Measurements from ENCODE around the gene ZC3H14. TPM values are rescaled to one million over a fixed set of nuclear protein-coding genes. Genes with fewer than 3 reads are reported as not detected.

Gene ZC3H14
- total RNA-seq, 3 donors from 2014 or later = 44.1 to 51.2 (median 46.7) TPM

DNA sequence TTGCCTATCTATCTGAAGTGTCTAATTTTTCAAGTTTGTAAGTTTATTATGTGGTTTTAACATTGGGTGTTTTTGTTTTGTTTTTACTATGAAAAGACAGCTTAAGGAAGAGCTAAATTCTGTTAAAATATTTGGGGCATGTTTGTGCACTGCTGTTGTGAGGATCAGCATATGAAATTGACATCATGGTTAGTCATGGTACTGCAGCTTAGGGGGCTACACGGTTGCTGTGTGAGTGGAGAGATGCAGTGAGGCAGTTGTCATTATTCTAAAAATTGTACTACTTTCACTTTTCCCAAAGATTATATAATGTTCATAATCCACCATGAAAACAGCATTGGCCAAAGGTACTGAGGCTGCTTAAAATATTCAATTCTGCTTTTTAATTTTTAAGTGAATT is 49.0 kb downstream of the ZC3H14 start:
- ATAC-seq (no peak), DNase-seq (no peak)
- no peak overlapping the region for H3K4me3 Mint-ChIP-seq
- H3K27me3 Mint-ChIP-seq (ENCODE audit: low read depth) = no peaks in the 10 kb centered on the region
- H3K36me3 Mint-ChIP-seq (ENCODE audit: insufficient read depth) = peaks cover 46% of the 10 kb centered on the region
- H3K4me1 Mint-ChIP-seq (ENCODE audit: low read depth) = peaks cover 12% of the 10 kb centered on the region
- no peaks in the 10 kb centered on the region for H3K9me3 Mint-ChIP-seq

DNA sequence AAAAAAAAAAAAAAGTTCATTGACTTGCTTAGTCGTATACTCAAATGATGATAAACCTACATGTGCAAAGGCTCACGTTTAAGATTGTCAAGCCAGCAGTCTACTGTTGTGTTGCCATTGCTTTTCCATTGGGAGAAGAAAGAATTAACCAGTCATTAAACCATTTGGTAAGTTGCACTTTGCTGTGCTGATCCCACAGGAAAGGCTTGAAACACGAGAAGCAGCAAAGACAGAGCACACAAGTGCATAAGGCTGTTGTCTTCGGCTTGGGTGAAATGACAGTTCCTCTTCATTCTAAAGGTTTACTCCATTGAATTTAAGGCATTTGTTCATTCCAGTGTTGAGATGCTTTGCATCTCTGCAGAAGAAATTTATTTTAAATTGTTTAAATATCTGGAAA is 50.1 kb downstream of the ZC3H14 start:
- Mint-ChIP-seq H3K4me1 (ENCODE audit: low read depth) (peaks cover 12% of the 10 kb centered on the region), H3K4me3 (no peak overlapping the region), H3K36me3 (ENCODE audit: insufficient read depth) (peaks cover 40% of the 10 kb centered on the region), H3K27me3 (ENCODE audit: low read depth) (no peaks in the 10 kb centered on the region), H3K9me3 (no peaks in the 10 kb centered on the region)
- ATAC-seq = no peak
- DNase-seq = no peak

DNA sequence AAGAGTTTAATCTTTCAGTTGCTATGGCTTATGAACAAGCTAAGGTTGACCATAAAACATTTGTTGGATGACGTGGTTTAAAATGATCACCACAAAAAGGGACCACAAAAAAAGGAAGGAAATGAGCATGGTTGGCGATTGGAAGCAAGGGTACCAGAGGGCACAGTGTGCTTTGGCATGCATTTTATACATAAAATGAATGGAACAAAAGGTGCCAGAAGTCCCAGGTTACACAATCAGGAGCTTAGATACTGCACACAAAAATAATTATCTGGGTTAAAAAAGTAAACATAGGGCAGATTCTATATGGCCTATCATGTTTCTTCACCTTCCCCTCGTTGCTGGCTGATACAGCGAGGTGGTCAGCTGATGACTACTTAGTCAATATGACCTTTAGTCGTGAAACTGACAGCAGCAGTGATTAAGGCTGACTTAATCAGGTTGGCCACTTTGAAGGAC is 50.7 kb downstream of the ZC3H14 start:
- Mint-ChIP-seq H3K9me3 (no peaks in the 10 kb centered on the region), H3K4me3 (no peak overlapping the region), H3K27me3 (ENCODE audit: low read depth) (no peaks in the 10 kb centered on the region), H3K36me3 (ENCODE audit: insufficient read depth) (peaks cover 38% of the 10 kb centered on the region), H3K4me1 (ENCODE audit: low read depth) (peaks cover 12% of the 10 kb centered on the region)
- no peak for ATAC-seq
- DNase-seq = no peak

DNA sequence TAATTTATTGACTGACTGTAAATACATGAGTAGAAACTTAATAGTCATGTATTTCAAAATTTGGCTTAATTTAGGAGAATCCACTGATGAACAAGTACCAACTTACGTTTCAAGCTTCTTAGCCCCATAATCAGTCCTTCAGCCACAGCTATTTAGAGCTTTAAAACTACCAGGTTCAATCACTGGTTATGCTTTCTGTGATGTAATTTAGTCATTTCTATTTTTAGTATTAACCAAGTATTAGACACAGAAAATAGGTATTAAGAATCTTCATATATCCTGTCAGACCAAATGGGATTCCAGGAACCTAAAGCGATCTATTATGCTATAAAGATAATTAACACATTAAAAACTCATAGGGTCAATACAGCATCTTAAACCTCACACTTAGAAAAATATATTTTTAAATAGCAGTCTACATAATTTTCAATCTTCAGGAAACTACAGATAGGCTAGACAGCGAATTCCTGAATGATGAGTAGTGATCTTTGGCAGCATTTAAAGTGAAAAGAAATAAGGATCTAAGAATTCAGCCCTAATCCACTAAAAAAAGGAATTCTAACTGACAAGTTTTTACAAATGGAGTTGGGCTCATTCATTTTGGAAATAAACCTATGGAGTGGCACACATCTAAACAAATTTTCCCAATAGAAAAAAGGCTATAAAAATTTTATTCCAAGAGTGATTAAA is 51.5 kb downstream of the ZC3H14 start:
- no peak for ATAC-seq
- peaks cover 33% of the 10 kb centered on the region for H3K36me3 Mint-ChIP-seq (ENCODE audit: insufficient read depth)

DNA sequence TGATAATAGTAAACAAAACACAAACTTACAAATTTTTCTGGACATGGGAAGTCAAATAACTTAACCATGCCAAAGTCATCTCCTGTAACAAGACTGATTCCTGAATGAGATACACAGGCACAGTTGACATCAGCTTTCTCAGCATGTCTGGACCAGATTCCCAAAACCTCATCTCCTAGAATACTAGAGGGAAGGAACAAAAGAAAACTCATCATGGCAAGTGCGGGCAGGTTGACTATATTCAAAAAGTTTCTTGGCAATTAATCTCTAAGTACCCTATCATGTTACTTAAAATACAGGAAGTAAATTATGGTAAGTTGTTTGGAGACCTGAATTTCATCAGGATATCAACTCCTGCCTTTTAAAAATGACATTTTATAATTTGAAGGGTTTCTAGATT is 53.9 kb downstream of the ZC3H14 start:
- no peaks in the 10 kb centered on the region for H3K9me3 Mint-ChIP-seq
- DNase-seq (no peak), ATAC-seq (no peak)
- peaks cover 10% of the 10 kb centered on the region for H3K4me1 Mint-ChIP-seq (ENCODE audit: low read depth)
- H3K27me3 Mint-ChIP-seq (ENCODE audit: low read depth) = no peaks in the 10 kb centered on the region
- no peak overlapping the region for H3K4me3 Mint-ChIP-seq
- H3K36me3 Mint-ChIP-seq (ENCODE audit: insufficient read depth) = peaks cover 24% of the 10 kb centered on the region

More for the DNA sequence above, 51.5 kb downstream of the ZC3H14 start:
- Mint-ChIP-seq H3K9me3 (no peaks in the 10 kb centered on the region), H3K4me1 (ENCODE audit: low read depth) (peaks cover 12% of the 10 kb centered on the region), H3K27me3 (ENCODE audit: low read depth) (no peaks in the 10 kb centered on the region), H3K4me3 (no peak overlapping the region)
- DNase-seq = no peak

DNA sequence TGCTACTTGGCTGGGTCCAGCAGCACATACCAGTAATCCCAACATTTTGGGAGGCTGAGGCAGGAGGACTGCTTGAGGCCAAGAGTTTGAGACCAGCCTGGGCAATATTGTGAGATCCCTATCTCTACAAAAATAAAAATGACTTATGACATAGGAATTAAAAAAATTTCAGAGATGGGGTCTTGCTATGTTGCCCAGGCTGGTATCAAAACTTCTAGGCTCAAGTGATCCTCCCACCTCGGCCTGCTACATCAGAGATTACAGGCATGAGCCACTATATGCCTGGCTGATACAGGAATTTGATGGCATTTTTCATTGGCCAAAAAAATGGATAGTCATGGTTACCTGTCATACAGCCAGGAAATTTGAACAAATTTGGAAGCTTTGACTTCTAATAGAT is 54.6 kb downstream of the ZC3H14 start:
- H3K4me3 Mint-ChIP-seq = no peak overlapping the region
- peaks cover 23% of the 10 kb centered on the region for H3K36me3 Mint-ChIP-seq (ENCODE audit: insufficient read depth)
- ATAC-seq (no peak), DNase-seq (no peak)
- no peaks in the 10 kb centered on the region for H3K9me3 Mint-ChIP-seq
- peaks cover 8% of the 10 kb centered on the region for H3K4me1 Mint-ChIP-seq (ENCODE audit: low read depth)
- no peaks in the 10 kb centered on the region for H3K27me3 Mint-ChIP-seq (ENCODE audit: low read depth)

DNA sequence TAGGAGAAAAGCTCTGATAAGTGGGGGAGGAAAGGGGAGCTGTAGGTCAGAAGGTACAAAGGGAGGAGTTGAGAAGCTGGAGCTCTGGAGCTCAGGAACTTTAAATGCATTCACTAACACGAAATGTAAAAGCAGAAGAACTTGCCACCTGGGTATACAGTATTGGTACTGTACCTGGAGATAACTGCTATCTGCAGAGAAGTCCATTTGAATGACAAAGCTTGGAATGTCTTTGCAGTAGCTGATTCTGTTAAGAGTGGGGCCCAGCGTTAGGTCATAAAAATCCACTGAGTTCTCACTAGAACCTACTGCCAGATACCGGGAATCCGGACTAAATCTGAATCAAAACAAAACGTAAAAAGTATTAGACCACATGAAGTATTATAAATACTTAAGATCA is 55.6 kb downstream of the ZC3H14 start:
- ATAC-seq (no peak), DNase-seq (no peak)
- peaks cover 3% of the 10 kb centered on the region for H3K4me1 Mint-ChIP-seq (ENCODE audit: low read depth)
- no peak overlapping the region for H3K4me3 Mint-ChIP-seq
- H3K9me3 Mint-ChIP-seq = no peaks in the 10 kb centered on the region
- peaks cover 20% of the 10 kb centered on the region for H3K36me3 Mint-ChIP-seq (ENCODE audit: insufficient read depth)
- no peaks in the 10 kb centered on the region for H3K27me3 Mint-ChIP-seq (ENCODE audit: low read depth)

DNA sequence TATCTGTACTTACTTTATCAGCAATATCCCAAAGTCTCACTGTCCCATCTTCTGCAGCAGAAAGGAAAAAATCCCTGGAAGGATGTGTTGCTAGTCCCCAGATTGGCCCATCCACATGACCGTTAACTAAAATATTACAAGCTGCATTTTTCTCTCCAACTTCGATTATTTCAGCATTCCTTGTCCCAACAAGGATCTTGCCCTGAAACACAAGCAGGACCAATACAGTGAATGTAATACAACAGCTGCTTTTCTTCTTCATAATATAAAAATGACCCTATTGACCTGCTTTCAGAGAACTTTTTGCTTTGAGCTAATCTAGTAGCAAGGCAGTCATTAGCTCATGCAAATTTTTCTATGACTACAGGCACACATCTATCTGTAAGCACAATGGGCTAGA is 58.3 kb downstream of the ZC3H14 start:
- Mint-ChIP-seq H3K4me1 (ENCODE audit: low read depth) (no peaks in the 10 kb centered on the region), H3K27me3 (ENCODE audit: low read depth) (no peaks in the 10 kb centered on the region), H3K4me3 (no peak overlapping the region), H3K36me3 (ENCODE audit: insufficient read depth) (peaks cover 14% of the 10 kb centered on the region), H3K9me3 (no peaks in the 10 kb centered on the region)
- DNase-seq (no peak), ATAC-seq (no peak)

DNA sequence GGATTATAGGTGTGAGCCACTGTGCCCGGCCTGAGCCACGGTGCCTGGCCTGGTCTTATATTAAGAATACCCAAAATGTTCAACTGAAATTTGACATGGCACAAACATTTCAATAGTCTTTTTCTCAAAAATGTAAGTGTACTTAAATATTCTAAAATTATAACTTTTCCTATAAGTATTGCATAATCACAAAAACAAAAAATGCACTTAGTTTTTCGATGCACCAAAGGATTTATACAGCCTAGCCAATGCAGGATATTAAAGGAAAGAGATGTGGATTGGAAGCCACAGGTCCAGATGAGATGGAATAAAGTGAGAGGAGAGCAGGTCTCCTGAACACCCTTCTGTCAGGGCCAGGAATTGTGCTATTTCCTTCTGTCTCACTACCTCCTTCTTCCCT is 62.8 kb downstream of the ZC3H14 start:
- Mint-ChIP-seq H3K4me3 (no peak overlapping the region), H3K36me3 (ENCODE audit: insufficient read depth) (peaks cover 8% of the 10 kb centered on the region), H3K9me3 (no peaks in the 10 kb centered on the region), H3K4me1 (ENCODE audit: low read depth) (no peaks in the 10 kb centered on the region), H3K27me3 (ENCODE audit: low read depth) (no peaks in the 10 kb centered on the region)
- ATAC-seq (no peak), DNase-seq (no peak)

DNA sequence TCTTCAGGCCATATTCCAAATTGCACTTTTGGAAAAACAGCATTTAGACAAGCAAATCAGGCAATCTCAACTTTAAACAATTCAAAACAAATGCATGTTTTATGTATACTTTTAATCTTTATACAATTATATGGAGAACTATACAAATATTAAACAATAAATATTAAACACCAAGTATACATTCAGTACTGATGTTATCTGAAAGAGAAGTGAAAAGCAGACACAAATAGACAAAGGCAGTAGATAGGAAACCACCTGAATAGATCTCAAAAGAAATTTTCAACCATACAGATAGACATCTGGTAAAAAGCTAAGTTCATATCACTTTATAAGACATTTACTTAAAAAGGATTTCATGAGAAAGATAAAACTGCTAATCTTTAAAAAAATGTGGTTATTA is 65.2 kb downstream of the ZC3H14 start:
- H3K4me3 Mint-ChIP-seq = no peak overlapping the region
- no peaks in the 10 kb centered on the region for H3K9me3 Mint-ChIP-seq
- ATAC-seq (no peak), DNase-seq (no peak)
- H3K4me1 Mint-ChIP-seq (ENCODE audit: low read depth) = no peaks in the 10 kb centered on the region
- no peaks in the 10 kb centered on the region for H3K27me3 Mint-ChIP-seq (ENCODE audit: low read depth)
- peaks cover 4% of the 10 kb centered on the region for H3K36me3 Mint-ChIP-seq (ENCODE audit: insufficient read depth)

DNA sequence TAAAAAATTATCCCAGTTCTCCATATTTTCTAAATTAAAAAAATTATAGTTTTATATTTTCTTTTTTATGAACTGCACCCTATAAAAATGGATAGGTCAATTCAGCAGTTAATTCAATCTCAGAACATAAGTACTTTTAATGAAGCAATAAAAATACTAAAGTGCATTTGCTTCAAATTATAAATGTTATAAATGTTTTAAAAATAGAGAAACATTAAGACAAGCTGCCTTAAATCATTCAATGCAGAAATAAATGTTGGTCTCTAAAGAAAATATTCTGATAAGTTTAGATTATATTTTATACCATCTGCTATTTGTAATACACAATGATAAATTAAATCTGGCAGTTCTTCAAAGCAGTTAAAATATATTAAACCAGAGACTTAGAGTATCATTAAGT is 65.6 kb downstream of the ZC3H14 start:
- Mint-ChIP-seq H3K4me1 (ENCODE audit: low read depth) (no peaks in the 10 kb centered on the region), H3K27me3 (ENCODE audit: low read depth) (no peaks in the 10 kb centered on the region), H3K4me3 (no peak overlapping the region), H3K9me3 (no peaks in the 10 kb centered on the region), H3K36me3 (ENCODE audit: insufficient read depth) (peaks cover 4% of the 10 kb centered on the region)
- ATAC-seq (no peak), DNase-seq (no peak)

DNA sequence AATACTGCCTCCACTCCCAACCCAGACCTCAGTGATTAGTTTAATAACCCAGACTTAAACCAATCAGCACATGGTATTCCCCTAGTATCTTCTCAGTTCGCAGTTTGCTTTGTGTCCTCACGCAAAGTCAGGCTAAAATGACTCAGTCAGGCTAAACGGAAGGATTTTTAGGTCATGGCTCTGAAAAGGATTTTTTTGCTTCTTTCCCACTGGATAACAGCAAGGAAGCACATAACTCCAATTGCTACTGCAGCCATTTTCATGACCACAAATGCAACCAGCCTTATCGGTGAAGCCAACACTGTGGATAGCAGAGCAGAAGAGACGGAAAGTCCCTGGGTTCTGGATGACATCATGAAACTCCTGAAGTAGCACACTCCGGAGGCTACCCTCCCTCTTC is 67.7 kb downstream of the ZC3H14 start:
- no peak for ATAC-seq
- Mint-ChIP-seq H3K4me1 (ENCODE audit: low read depth) (no peaks in the 10 kb centered on the region), H3K27me3 (ENCODE audit: low read depth) (no peaks in the 10 kb centered on the region)

DNA sequence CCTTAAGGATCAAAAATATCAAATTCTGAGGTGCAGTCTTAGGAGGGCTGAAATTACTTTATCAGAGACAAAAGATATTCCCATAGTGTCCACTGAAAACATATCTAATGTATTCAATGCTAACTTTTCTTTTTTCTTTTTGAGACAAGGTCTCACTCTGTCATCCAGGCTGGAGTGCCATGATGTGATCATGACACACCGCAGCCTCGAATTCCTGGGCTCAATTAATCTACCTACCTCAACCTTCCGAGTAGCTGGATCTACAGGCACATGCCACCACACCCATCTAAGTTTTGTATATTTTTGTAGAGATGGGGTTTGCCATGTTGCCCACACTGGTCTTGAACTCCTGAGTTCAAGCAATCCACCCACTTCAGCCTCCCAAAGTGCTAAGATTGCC is 68.3 kb downstream of the ZC3H14 start:
- DNase-seq = no peak
- no peak for ATAC-seq
- Mint-ChIP-seq H3K4me3 (no peak overlapping the region), H3K36me3 (ENCODE audit: insufficient read depth) (peaks cover 8% of the 10 kb centered on the region), H3K27me3 (ENCODE audit: low read depth) (no peaks in the 10 kb centered on the region), H3K9me3 (no peaks in the 10 kb centered on the region), H3K4me1 (ENCODE audit: low read depth) (no peaks in the 10 kb centered on the region)

More for the DNA sequence above, 67.7 kb downstream of the ZC3H14 start:
- Mint-ChIP-seq H3K36me3 (ENCODE audit: insufficient read depth) (peaks cover 8% of the 10 kb centered on the region), H3K4me3 (no peak overlapping the region), H3K9me3 (no peaks in the 10 kb centered on the region)
- DNase-seq = no peak

DNA sequence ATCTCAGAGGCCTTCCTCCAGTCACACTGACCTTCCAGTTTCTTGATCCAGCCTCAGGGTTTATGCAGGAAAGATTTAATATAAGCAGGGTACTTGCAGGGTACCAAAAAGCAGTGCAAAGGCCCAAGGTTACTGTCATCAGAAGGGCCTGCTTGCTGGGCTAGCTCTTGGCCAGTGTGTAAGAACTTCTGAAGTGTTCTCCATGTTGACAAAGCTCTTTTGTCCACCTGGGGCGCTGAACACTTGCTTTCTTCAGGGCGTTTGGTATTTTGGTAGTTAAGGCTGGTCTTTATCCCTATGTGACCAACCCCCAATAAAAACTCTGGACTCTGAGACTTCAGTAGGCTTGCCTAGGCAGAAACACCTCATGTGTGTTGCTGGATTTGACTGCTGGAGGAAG is 69.7 kb downstream of the ZC3H14 start:
- peaks cover 9% of the 10 kb centered on the region for H3K36me3 Mint-ChIP-seq (ENCODE audit: insufficient read depth)
- no peaks in the 10 kb centered on the region for H3K4me1 Mint-ChIP-seq (ENCODE audit: low read depth)

DNA sequence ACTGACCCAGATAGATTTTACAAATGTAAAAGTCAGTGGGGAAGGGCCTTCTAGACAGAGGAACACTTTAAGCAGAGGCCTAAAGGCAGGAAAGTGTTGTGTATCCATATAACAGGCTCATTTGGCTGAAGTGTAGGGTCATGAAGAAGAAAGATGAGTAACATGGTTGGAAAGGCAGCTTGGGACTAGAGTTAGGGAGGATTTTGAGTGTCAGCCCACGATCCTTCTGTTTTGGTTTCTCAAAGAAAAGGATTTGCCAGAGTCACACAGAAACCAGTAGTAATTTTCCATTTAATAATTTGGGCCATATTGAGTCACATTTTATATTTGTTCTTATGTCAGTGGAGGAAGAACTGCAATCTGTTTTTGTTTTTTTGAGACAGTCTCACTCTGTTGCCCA is 76.4 kb downstream of the ZC3H14 start:
- Mint-ChIP-seq H3K27me3 (ENCODE audit: low read depth) (no peaks in the 10 kb centered on the region), H3K4me3 (no peak overlapping the region), H3K36me3 (ENCODE audit: insufficient read depth) (peaks cover 37% of the 10 kb centered on the region), H3K4me1 (ENCODE audit: low read depth) (no peaks in the 10 kb centered on the region), H3K9me3 (peaks cover 19% of the 10 kb centered on the region)
- no peak for ATAC-seq
- DNase-seq = no peak

More for the DNA sequence above, 69.7 kb downstream of the ZC3H14 start:
- no peak for ATAC-seq
- Mint-ChIP-seq H3K9me3 (no peaks in the 10 kb centered on the region), H3K27me3 (ENCODE audit: low read depth) (no peaks in the 10 kb centered on the region), H3K4me3 (no peak overlapping the region)
- no peak for DNase-seq
